Bronchial epithelial cell (primary cell): Measurements from ENCODE around the gene SHOC1. TPM values are rescaled to one million over a fixed set of nuclear protein-coding genes. Genes with fewer than 3 reads are reported as not detected.

Source experiments
- DNase-seq: peaks from one replicate; pipeline ENCODE4 v3.0.0-alpha.2; 2010; ENCODE audit warnings: low read depth
- FAIRE-seq: peaks from 2 replicates; lab custom pipeline; 2011; peaks lifted over from hg19 to GRCh38; lab: Jason Lieb, UNC
- H3K27me3 ChIP-seq: 2 replicates; pipeline ENCODE4 v1.5.1; 2011; ENCODE audit warnings: low read length; ENCODE audit not compliant: control insufficient read depth, insufficient read depth
- H3K36me3 ChIP-seq: 2 replicates; pipeline ENCODE4 v1.5.1; 2011; ENCODE audit warnings: low read length; ENCODE audit not compliant: control insufficient read depth, insufficient read depth
- H3K4me3 ChIP-seq: 2 replicates; pipeline ENCODE4 v1.5.1; 2011; ENCODE audit warnings: mild to moderate bottlenecking, low read depth, low read length, control low read depth
- CTCF ChIP-seq: IDR thresholded peaks from 2 replicates; pipeline ENCODE4 v1.5.1; 2011; ENCODE audit warnings: mild to moderate bottlenecking, moderate library complexity, low read length, control low read depth, inconsistent platforms; ENCODE audit not compliant: insufficient read depth, severe bottlenecking
- total RNA-seq: library from RNA; depleted of rRNA; stranded (reverse); fragments of >200 nt; gene quantifications from 2 replicates; pipeline ENCODE4 v1.2.1, GENCODE V29; 2014

Gene SHOC1
- total RNA-seq, 1 donor from 2014 or later, result under 0.01 TPM

GRCh38 chr9:111828193-111828592 lies 33.5 kb upstream of the SHOC1 start:
- no peak for TF ChIP-seq CTCF
- DNase-seq (no peak), FAIRE-seq (no peak)
- no peak overlapping the region for H3K4me3 ChIP-seq
- H3K36me3 ChIP-seq, result no peaks in the 10 kb centered on the region
- H3K27me3 ChIP-seq, result no peaks in the 10 kb centered on the region

- no peaks in the 10 kb centered on the region for H3K27me3 ChIP-seq
Measured at GRCh38 chr9:111825468-111826145, 30.9 kb upstream of the SHOC1 start.

GRCh38 chr9:111821006-111821528 lies 26.3 kb upstream of the SHOC1 start:
- Histone ChIP-seq H3K4me3 (no peak overlapping the region), H3K27me3 (no peaks in the 10 kb centered on the region), H3K36me3 (no peaks in the 10 kb centered on the region)
- TF ChIP-seq CTCF, result no peak
- FAIRE-seq, result no peak
- DNase-seq, result no peak

More at GRCh38 chr9:111825468-111826145, 30.9 kb upstream of the SHOC1 start:
- Histone ChIP-seq H3K36me3 (no peaks in the 10 kb centered on the region), H3K4me3 (no peak overlapping the region)
- no peak for TF ChIP-seq CTCF
- no peak for FAIRE-seq
- DNase-seq, result peak; percentile 67

GRCh38 chr9:111819360-111819759 lies 24.6 kb upstream of the SHOC1 start:
- no peaks in the 10 kb centered on the region for H3K27me3 ChIP-seq

GRCh38 chr9:111815285-111816070 lies 20.7 kb upstream of the SHOC1 start:
- no peak for TF ChIP-seq CTCF
- DNase-seq, result peak; percentile 67
- H3K27me3 ChIP-seq, result no peaks in the 10 kb centered on the region
- FAIRE-seq, result no peak
- no peak overlapping the region for H3K4me3 ChIP-seq
- no peaks in the 10 kb centered on the region for H3K36me3 ChIP-seq

More at GRCh38 chr9:111819360-111819759, 24.6 kb upstream of the SHOC1 start:
- Histone ChIP-seq H3K4me3 (no peak overlapping the region), H3K36me3 (no peaks in the 10 kb centered on the region)
- TF ChIP-seq CTCF, result no peak
- DNase-seq (no peak), FAIRE-seq (no peak)
